GM18505 (cell line): Measurements from ENCODE around the gene DUSP9.

Experiments
- ATAC-seq: cut with Tn5 transposase; IDR thresholded peaks from one replicate; pipeline ENCODE4 v1.9.1; 2021; ENCODE audit not compliant: unreplicated experiment
- POLR2A ChIP-seq: IDR thresholded peaks from 4 replicates; pipeline ENCODE4 v1.6.1; 2011; ENCODE audit warnings: borderline replicate concordance; ENCODE audit not compliant: insufficient read depth, insufficient read length; ENCODE audit errors: extremely low read depth

Gene DUSP9

DNA sequence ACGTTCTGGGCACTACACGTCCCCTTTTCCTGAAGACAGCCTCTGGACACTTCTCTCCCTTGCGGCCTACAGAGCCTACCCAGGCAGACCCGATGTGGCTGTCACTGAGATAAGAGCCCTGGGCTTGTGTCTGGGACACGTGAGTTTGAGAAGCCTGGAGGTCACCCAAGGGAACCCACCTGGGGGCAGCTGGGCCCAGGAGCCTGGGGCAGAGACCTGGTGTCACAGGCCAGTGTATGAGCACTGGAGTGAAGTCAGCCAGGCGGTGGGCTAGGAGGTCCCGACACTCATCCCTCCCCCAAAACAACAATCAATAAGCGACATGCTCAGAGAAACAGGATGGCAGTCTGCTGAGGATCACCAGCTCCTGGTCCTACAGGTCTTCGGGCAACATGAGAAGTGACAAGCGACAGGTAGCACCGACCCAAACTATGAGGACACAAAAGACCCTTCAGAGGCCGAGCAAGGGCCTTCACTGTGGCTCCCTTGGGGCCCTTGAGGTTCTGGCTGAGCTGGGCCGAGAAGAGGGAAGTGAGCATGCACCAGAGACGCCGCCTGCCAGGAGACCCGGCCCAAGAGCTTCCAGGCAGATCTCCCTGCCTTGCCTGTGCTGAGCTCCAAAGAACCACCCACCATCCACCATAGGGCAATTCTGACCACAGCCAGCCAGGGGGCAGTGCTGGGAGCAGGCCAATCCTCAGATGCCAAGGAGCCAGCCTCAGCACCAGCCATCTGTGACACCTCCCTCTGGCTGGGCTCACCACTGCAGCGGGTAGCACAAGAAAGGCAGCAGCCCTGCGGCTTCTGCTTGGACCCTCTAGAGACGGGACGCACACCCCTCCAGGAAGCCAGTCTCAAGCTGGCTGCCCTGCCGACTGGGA is 11.0 kb upstream of the DUSP9 start:
- no peak for TF ChIP-seq POLR2A
- no peak for ATAC-seq

DNA sequence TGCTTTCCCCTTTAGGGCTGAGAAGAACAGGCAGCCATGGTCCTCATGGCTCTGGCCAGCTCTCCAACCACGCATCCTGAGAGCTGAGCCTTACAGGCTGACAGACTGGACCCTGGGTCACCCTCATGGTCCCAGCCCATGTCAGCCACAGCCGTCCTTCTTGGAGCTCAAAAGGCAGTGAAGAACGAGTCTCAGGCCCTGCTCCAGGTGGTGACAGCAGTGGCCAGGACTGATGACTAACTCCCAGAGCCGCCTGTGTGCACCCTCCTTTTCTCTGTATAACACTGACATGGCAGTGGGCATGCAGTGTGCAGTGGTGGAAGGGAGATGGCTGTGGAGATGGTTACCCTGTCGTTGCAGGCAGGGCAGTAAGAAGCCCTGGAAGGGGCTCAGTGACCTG is 10.3 kb upstream of the DUSP9 start:
- no peak for ATAC-seq
- no peak for TF ChIP-seq POLR2A

DNA sequence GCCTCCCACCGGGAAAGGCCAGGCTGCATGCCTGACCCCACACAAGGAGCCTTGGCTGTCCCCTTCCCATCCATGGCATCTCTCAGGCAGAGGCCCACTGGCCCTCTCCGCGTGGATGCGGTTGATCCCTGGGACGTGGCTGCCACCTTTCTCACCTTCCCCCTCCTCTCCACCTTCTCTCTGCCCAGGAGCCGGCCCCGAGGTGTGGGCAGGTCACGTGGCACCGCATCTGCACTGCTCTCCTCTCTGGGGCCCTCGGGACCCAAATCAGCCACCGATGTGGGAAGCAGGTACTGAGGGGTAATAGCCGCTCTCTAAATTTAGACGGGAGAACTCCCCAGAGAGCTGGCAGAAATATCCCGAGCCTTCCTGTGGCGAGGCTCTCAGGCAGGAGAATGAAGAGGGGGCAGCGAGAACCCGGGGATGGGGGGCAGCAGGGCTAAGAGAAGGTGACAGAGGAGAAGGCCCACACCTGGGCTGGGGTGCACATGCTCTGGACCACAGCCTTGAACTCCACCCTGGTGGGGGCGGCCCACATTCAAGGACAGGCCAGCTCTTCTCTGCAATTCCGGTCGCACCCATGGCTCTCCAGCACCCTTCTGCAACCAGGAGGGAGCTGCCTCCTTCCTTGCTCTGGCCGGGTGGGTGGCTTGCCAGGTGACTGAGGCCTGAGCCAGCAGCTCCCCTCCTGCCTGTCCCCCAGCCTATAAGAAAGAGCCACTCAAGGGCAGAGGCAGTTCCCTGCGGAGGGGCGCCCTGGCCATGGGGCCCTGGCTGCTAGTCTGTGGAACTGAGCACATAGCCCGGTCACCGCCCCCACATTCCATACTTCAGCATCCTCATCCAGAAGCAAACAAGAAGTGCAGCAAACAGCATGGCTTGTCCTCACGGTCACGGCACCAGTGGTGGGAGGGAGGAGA is 9.6 kb upstream of the DUSP9 start:
- no peak for ATAC-seq
- TF ChIP-seq POLR2A = no peak

DNA sequence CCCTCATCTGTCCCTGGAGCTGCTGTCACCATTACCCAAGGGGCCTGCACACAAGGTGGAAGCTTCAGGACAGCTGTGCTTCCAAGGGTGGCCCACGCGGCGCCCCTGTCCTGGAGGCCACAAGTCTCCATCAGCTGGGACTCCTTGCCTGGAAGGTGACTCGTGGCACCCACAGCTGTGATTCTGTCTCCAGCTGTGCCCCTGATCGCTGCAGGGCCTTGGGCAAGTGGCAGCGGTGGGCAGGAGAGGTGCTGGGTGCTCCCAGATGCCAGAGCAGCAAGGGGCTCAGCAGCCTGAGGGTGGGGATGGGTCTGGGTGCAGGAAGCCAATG is 9.0 kb upstream of the DUSP9 start:
- no peak for TF ChIP-seq POLR2A
- ATAC-seq = no peak

DNA sequence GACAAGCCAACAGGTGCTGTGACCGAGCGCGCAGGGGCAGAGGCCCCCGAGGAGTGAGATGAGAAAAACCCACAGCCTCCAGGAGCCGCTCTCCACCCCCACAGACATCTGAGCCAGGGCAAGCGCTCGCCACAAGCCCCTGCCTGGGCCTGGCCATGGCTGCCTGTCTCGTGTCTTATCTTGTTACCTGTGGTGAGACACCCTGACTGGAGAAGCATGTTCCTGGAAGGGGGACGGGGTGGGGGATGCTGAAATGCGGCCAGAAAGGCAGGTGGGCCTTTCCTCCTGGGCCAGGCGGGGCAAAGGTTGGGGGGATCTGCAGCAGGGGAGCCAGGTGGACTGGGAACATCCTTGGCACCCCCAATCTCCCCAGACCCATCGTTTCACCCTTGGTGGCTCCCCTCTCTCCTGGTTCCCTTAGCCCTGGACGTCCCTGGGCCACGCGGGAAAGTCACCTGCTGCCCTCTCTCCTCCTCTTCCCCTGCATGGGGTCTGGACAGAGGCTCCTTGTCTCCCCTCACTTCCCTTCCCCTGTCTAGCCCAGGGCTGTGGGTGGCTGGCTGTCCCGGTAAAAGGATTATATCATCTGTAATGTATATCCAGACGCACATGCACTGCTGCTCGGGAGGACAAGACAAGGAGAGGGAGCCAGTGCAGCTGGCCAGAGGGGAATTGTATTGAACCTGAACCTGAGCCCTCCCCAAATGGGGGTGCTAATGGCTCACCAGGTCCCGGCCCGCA is 8.4 kb upstream of the DUSP9 start:
- no peak for TF ChIP-seq POLR2A
- ATAC-seq = no peak

DNA sequence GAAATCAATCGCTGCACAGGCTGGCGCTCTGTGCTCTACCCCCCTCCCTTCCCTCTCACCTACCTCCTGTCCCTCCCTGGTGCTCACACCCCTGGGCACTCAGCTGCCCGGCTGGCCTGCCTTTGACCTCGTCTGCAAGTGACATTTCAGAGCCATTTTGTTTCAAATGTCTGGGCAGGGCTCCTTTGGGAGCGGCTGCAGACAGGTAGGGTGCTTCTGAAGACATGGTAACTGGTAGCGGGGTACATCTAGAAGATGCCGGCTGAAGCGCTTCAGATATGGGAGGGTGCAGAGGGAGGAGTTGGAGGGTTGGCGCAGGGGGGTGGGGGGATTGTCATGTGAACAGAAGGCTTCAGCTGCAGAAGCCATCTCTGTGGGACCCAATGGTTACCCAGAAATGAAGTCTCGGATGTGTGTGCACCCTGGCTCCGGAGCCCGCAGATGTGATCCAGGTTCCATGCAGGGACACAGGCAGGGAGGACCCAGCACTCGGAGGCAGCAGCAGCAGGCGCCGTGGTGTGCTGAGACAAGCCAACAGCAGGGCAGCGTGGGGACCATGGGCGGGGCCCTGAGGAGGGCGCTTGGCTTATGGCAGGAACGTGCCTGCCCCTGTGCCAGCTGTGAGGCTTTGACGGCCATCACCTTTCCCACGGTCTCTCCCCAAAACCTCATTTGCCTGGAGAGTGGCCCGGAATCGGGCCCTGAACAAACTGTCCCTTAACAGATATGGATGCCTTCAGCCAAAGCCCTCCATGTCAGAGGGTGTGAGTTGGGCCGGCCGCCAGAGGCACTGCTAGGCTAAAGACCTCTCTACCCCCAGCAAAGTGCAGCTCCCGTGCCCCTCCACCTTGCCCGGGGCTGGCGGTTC is 7.6 kb upstream of the DUSP9 start:
- ATAC-seq = no peak
- TF ChIP-seq POLR2A = no peak

DNA sequence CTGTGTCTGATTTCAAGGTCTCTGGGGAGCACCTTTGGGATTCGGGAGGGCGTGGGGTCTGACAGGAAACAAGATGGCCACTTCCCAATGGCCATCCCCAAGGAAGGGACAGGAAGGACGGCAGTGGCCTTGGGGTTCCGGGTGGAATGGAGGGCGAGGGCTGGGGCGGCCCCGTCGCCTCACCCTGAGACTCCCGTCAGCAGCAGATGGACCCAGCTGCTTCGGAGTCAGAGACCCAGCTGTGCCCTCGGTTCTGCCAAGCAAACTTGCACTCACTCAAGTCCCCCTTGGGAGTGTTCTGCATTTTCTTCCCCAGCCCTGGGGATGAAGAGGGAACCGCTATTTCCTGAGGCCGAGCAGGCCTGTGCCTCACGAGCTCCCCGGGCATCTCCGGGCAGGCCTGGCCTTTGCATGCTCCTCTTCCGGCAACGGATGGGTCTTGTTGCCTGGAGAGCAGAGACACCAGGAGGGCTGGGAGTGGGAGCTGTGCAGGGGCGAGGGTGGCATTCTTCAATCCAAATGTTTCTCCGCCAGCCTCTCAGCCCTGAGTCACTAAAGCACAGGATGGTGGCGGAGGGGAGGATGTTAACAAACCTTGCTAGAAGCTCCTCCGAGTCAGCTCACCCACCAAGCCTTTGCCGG is 6.8 kb upstream of the DUSP9 start:
- no peak for ATAC-seq
- TF ChIP-seq POLR2A = no peak

DNA sequence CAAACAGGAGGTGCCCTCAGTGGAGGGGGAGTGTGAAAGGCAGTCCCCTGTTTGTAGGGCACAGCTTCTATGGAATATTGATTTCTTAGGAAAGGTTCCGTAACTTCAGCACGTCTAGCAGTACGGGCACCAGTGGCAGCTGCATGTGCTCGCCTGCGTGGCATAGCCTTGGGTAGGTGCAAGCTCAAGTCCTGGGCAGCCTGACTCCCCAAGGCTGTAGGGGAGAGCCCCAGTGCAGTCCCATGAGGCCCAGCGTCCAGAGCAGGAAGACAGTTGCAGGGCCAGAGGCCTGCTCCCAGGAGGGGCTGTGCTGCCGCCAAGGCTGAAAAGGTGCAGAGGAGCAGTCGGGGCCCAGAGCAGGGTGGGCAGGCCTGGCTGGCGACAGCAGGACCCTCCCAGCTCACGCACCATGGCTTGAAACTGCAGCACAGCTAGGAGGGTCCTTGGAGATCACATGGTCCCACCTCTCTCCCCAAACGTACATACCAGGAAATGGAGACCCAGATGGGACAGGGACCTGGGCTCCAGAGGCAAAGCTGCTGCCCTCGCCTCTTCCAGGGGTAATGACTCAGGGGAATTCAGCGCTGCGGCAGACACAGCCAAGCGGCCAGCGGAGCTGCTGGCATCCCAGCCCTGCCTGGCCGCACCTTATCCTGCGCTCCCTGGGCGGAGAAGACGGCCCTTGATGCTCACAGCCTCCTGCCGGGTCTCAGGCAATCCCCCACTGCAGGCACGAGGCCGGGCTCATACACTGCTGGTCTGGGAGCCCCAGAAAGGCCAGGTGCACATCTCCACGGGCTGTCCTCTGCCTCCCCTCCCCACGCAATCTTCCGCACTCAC is 6.0 kb upstream of the DUSP9 start:
- ATAC-seq = no peak
- no peak for TF ChIP-seq POLR2A

DNA sequence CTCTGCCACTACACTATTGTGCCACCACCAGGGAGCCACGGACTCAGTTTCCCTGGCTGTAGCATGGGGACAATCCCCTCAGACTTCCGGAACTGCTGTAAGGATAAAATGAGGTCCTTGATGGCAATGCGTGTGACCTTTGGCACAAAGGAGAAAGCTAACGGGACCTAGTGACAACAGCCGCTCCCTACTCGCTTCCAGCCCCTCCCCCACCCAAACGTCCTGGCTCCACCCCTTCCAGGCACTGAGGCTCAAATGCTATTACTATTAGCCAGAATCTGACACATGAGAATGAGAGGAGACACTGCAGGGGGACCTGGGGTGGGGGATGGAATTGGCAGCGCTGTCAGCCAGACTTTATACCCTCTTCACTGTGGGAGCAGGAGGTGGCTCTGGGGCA is 5.4 kb upstream of the DUSP9 start:
- ATAC-seq = no peak

DNA sequence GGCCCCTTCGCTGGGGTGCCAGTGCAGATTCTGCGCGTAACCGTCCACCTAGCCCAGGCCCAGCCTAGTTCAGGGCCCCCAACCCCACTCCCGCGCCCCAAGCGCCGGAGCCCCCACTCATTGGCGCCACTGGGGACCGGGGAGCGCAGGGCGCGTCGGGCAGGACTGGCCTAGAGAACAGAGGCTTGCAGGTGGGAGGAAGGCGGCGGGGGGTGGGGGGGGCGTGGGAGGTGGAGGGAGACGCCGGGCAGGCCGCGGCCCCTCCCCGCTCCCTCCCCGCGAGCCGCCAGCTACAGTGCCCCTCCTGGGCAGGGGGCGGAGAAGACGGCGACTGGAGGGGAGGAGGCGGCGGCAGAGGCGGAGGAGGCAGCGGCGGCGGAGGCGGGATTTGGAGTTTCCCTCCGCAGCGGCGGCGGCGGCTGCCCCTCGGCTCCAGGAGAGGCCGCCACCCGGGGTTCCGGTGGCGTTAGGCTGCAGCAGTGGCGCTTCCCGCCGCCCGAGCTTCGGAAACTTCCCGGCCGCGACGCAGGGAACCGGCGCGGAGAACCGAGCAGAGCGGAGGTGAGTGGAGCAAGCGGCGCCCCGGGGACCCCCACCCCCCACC is 4.8 kb upstream of the DUSP9 start:
- no peak for TF ChIP-seq POLR2A
- no peak for ATAC-seq

More for the DNA sequence above, 5.4 kb upstream of the DUSP9 start:
- no peak for TF ChIP-seq POLR2A

DNA sequence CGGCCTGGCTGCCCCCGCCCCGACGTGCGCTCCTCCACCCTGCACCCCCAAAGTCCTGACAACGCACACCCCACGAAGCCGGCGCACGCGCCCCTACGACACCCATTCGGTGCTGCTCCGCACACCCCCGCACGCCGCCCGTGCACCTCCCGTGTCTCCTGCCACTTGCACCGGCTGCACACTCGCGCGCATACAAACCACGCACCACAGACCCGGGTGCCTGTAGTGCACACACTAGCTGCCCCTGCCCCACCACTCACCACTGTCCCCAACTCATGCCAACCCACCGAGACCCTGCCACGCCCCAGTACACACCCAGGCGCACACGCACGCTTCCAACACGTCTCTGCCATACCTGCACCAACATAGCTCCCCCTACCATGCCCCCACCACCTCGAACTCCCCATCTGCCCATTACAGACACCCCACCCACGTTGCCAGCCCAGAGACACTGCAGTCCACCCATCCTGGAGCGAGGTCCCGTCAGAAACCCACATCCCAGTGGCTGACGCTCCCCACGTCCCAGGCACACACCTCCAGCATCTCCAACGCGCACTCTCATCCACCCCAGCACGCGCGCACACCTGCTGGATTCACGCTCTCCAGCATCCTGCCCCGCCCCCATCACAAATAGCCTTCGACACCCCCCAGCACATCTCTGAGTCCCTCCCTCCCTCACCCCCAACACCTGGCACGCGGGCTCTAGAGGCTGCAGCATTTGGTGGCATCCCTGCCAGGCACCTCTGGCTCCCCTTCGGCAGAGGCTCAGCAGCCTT is 4.2 kb upstream of the DUSP9 start:
- ATAC-seq = no peak
- no peak for TF ChIP-seq POLR2A
